ENCODE measurements around the gene GDI2. TPM values are rescaled to one million over a fixed set of nuclear protein-coding genes. Genes with fewer than 3 reads are reported as not detected.

Gene GDI2
- total RNA-seq, 2 donors from 2014 or later: 141 to 209 TPM

DNA sequence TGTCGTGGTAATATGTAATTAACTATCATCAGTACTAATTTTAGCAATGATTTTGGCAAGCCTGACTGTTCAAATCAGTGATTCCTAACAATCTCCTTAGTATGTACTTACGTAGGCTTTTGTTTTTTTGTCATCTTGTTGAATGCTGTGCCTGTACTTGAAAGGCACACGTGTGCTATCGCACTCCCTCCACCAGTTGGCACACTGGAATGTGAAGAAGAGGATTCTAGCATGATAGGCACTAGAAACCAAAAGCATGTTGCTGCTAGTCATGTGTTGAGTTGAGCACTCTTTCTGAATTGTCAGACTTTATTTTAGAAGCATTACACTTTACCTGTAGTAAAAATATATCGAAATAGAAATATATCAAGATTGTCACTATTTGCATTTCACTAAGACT, 69.5 kb downstream of the GDI2 start:
- Histone ChIP-seq H3K4me3 (no peak overlapping the region), H3K36me3 (peaks cover 32% of the 10 kb centered on the region), H3K4me1 (ENCODE audit: control insufficient read depth in 1 of 2, low read depth in 2 of 2) (no peaks in the 10 kb centered on the region), H3K9me3 (no peaks in the 10 kb centered on the region), H3K27me3 (replicated peaks; ENCODE audit: insufficient read depth) (no peaks in the 10 kb centered on the region), H3K27ac (no peak overlapping the region)
- DNase-seq (ENCODE audit: low spot score) (no peak), ATAC-seq (ENCODE audit: insufficient number of reproducible peaks, low FRiP score, low read depth) (no peak)
- TF ChIP-seq CTCF (IDR thresholded peaks at IDR 0.05): no peak

- no peaks in the 10 kb centered on the region for H3K27me3 ChIP-seq (replicated peaks; ENCODE audit: insufficient read depth)
- no peak for ATAC-seq (ENCODE audit: insufficient number of reproducible peaks, low FRiP score, low read depth)
- H3K4me3 ChIP-seq: no peak overlapping the region
- H3K36me3 ChIP-seq: peaks cover 32% of the 10 kb centered on the region
- no peak overlapping the region for H3K27ac ChIP-seq
- no peaks in the 10 kb centered on the region for H3K9me3 ChIP-seq
- DNase-seq (ENCODE audit: low spot score): no peak
- no peaks in the 10 kb centered on the region for H3K4me1 ChIP-seq (ENCODE audit: control insufficient read depth in 1 of 2, low read depth in 2 of 2)
- no peak for TF ChIP-seq CTCF (IDR thresholded peaks at IDR 0.05)
These were observed 71.1 kb downstream of the GDI2 start for GRCh38 chr10:5742116-5742515.

DNA sequence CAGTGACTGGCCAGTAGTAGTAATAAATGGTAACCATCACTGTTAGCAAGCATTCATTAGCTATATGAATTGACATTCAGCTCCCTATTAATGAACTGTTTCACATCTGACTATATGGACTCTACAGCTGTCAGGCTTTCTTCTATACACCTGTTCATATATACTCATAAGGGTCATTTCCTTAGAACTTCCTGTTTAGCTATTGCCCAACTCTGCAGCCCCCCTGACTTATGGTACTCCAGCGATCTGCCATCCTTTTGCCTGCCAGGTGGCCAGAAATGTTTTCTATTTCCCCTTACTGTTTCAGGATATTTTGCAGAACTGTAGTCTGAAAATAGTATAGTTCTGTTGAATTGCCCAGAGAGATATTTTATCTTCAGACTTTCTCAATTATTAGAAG, 72.0 kb downstream of the GDI2 start:
- H3K36me3 ChIP-seq: peaks cover 24% of the 10 kb centered on the region
- no peak overlapping the region for H3K4me3 ChIP-seq

DNA sequence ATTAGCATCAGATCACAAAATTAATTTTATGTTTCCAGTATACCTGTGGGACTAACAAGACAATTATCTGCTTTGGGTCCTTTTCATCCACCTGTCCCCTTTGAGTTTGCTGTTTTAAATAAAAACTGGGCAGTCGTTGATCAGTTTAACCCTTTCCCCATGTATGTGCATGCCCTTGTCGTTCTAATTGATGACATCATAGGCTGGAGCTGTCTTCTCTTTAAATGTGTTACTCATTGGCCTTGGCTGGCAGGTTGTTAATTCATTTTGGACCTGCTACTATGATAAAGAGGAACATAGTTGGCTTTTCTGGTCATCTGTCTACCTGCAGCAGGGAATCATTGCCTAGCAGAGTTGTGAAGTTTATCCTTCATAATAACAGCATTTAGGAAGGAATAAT, 74.8 kb downstream of the GDI2 start:
- Histone ChIP-seq H3K36me3 (peaks cover 17% of the 10 kb centered on the region), H3K9me3 (no peaks in the 10 kb centered on the region), H3K4me1 (ENCODE audit: control insufficient read depth in 1 of 2, low read depth in 2 of 2) (no peaks in the 10 kb centered on the region), H3K27me3 (replicated peaks; ENCODE audit: insufficient read depth) (no peaks in the 10 kb centered on the region), H3K4me3 (no peak overlapping the region), H3K27ac (no peak overlapping the region)
- TF ChIP-seq CTCF (IDR thresholded peaks at IDR 0.05): no peak
- no peak for ATAC-seq (ENCODE audit: insufficient number of reproducible peaks, low FRiP score, low read depth)
- no peak for DNase-seq (ENCODE audit: low spot score)

More for the DNA sequence above, 72.0 kb downstream of the GDI2 start:
- Histone ChIP-seq H3K9me3 (no peaks in the 10 kb centered on the region), H3K27ac (no peak overlapping the region), H3K4me1 (ENCODE audit: control insufficient read depth in 1 of 2, low read depth in 2 of 2) (no peaks in the 10 kb centered on the region), H3K27me3 (replicated peaks; ENCODE audit: insufficient read depth) (no peaks in the 10 kb centered on the region)
- no peak for TF ChIP-seq CTCF (IDR thresholded peaks at IDR 0.05)
- ATAC-seq (ENCODE audit: insufficient number of reproducible peaks, low FRiP score, low read depth) (no peak), DNase-seq (ENCODE audit: low spot score) (no peak)

DNA sequence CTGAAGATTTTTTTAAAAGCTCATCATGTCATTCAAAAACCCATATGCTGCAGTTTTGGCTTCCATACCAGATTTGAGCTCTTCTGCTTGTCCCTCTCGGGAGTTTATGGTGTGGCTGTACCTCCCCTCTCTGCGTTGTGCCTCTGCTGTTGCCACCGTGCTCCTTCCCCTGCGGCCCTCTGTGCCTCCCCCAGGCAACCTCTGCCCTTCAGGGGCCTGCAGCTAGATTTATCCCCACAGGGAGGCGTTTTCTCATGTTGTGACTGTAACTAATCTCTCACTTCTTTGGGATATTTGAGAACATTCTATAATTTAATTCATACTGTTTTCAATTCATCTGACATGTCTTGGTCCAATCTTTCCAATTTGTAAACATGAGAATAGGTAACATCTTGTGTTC, 75.9 kb downstream of the GDI2 start:
- H3K36me3 ChIP-seq: peaks cover 16% of the 10 kb centered on the region
- ATAC-seq (ENCODE audit: insufficient number of reproducible peaks, low FRiP score, low read depth) (no peak), DNase-seq (ENCODE audit: low spot score) (no peak)
- H3K9me3 ChIP-seq: no peaks in the 10 kb centered on the region
- H3K4me3 ChIP-seq: no peak overlapping the region
- no peak for TF ChIP-seq CTCF (IDR thresholded peaks at IDR 0.05)
- no peaks in the 10 kb centered on the region for H3K4me1 ChIP-seq (ENCODE audit: control insufficient read depth in 1 of 2, low read depth in 2 of 2)
- no peak overlapping the region for H3K27ac ChIP-seq
- H3K27me3 ChIP-seq (replicated peaks; ENCODE audit: insufficient read depth): no peaks in the 10 kb centered on the region

Data from thoracic aorta (tissue), 2 donors.